ENCODE data around the gene CDKAL1. TPM values are rescaled to one million over a fixed set of nuclear protein-coding genes. Genes with fewer than 3 reads are reported as not detected.

CDKAL1 gene
- total and polyA plus RNA-seq, 2 experiments from 2014 or later = 14.4 to 19.5 TPM

GRCh38 chr6:20540683-20541082, 6.4 kb downstream of the CDKAL1 start:
- no peak overlapping the region for H3K4me3 ChIP-seq
- no peak overlapping the region for H3K27ac ChIP-seq
- H4K20me1 ChIP-seq (ENCODE audit: insufficient read depth, poor library complexity, severe bottlenecking) = no peaks in the 10 kb centered on the region
- TF ChIP-seq EZH2 (IDR thresholded peaks at IDR 0.05; ENCODE audit: borderline replicate concordance) (no peak), EZH2phosphoT487 (IDR thresholded peaks at IDR 0.05; ENCODE audit: low read depth, severe bottlenecking, unreplicated experiment) (no peak), CTCF (IDR thresholded peaks at IDR 0.05; ENCODE audit: poor library complexity) (no peak)
- no peak overlapping the region for H3K4me2 ChIP-seq
- H3K79me2 ChIP-seq = peaks cover 54% of the 10 kb centered on the region
- H3K9me2 ChIP-seq (replicated peaks; ENCODE audit: insufficient read depth) = no peaks in the 10 kb centered on the region
- H3K36me3 ChIP-seq (replicated peaks; ENCODE audit: insufficient read depth, low read depth) = no peaks in the 10 kb centered on the region
- no peaks in the 10 kb centered on the region for H3K9me3 ChIP-seq (ENCODE audit: low read depth)
- 92% methylated on average over 5 of the region's 5 CpGs for WGBS (ENCODE audit: low lambda C conversion rate, missing lambda C conversion rate)
- no peak overlapping the region for H2AFZ ChIP-seq
- no peaks in the 10 kb centered on the region for H3K4me1 ChIP-seq (ENCODE audit: insufficient read depth)
- DNase-seq (ENCODE audit: low spot score) = no peak
- H3K27me3 ChIP-seq = no peaks in the 10 kb centered on the region

GRCh38 chr6:20541382-20541781, 7.1 kb downstream of the CDKAL1 start:
- Histone ChIP-seq H3K27me3 (no peaks in the 10 kb centered on the region), H2AFZ (no peak overlapping the region), H3K4me1 (ENCODE audit: insufficient read depth) (no peaks in the 10 kb centered on the region), H3K4me3 (no peak overlapping the region), H3K9me2 (replicated peaks; ENCODE audit: insufficient read depth) (no peaks in the 10 kb centered on the region), H4K20me1 (ENCODE audit: insufficient read depth, poor library complexity, severe bottlenecking) (no peaks in the 10 kb centered on the region), H3K36me3 (replicated peaks; ENCODE audit: insufficient read depth, low read depth) (no peaks in the 10 kb centered on the region), H3K79me2 (peaks cover 47% of the 10 kb centered on the region), H3K9me3 (ENCODE audit: low read depth) (no peaks in the 10 kb centered on the region), H3K27ac (no peak overlapping the region), H3K4me2 (no peak overlapping the region)
- TF ChIP-seq EZH2 (IDR thresholded peaks at IDR 0.05; ENCODE audit: borderline replicate concordance) (no peak), EZH2phosphoT487 (IDR thresholded peaks at IDR 0.05; ENCODE audit: low read depth, severe bottlenecking, unreplicated experiment) (no peak), CTCF (IDR thresholded peaks at IDR 0.05; ENCODE audit: poor library complexity) (no peak)
- DNase-seq (ENCODE audit: low spot score) = no peak
- 90% methylated on average over 6 of the region's 6 CpGs for WGBS (ENCODE audit: low lambda C conversion rate, missing lambda C conversion rate)

GRCh38 chr6:20542927-20543602, 8.8 kb downstream of the CDKAL1 start:
- H3K9me3 ChIP-seq (ENCODE audit: low read depth) = no peaks in the 10 kb centered on the region
- H3K4me3 ChIP-seq = no peak overlapping the region
- no peaks in the 10 kb centered on the region for H3K9me2 ChIP-seq (replicated peaks; ENCODE audit: insufficient read depth)
- H3K36me3 ChIP-seq (replicated peaks; ENCODE audit: insufficient read depth, low read depth) = no peaks in the 10 kb centered on the region
- H2AFZ ChIP-seq = no peak overlapping the region
- H3K27ac ChIP-seq = no peak overlapping the region
- peaks cover 34% of the 10 kb centered on the region for H3K79me2 ChIP-seq
- H3K4me1 ChIP-seq (ENCODE audit: insufficient read depth) = no peaks in the 10 kb centered on the region
- 97% methylated on average over 2 of the region's 2 CpGs for WGBS (ENCODE audit: low lambda C conversion rate, missing lambda C conversion rate)
- no peaks in the 10 kb centered on the region for H3K27me3 ChIP-seq
- H3K4me2 ChIP-seq = no peak overlapping the region
- no peak for TF ChIP-seq EZH2phosphoT487 (IDR thresholded peaks at IDR 0.05; ENCODE audit: low read depth, severe bottlenecking, unreplicated experiment)
- TF ChIP-seq CTCF (IDR thresholded peaks at IDR 0.05; ENCODE audit: poor library complexity) = no peak
- TF ChIP-seq EZH2 (IDR thresholded peaks at IDR 0.05; ENCODE audit: borderline replicate concordance) = no peak
- no peak for DNase-seq (ENCODE audit: low spot score)
- no peaks in the 10 kb centered on the region for H4K20me1 ChIP-seq (ENCODE audit: insufficient read depth, poor library complexity, severe bottlenecking)

All from hepatocyte (in vitro differentiated cells).